Neural progenitor cell (in vitro differentiated cells): ENCODE results near the gene RTRAF.

Experiments used
- CTCF ChIP-seq: fragments of 200-600 bp; sonication (generic); IDR thresholded peaks from 2 replicates; pipeline ENCODE4 v1.5.1; 2017; ENCODE audit warnings: antibody characterized with exemption, mild to moderate bottlenecking
- EZH2 ChIP-seq: fragments of 200-600 bp; sonication (generic); IDR thresholded peaks from 2 replicates; pipeline ENCODE4 v1.6.1; 2017; ENCODE audit warnings: antibody characterized with exemption, mild to moderate bottlenecking, moderate library complexity
- EZH2phosphoT487 ChIP-seq: fragments of 200-600 bp; sonication (generic); IDR thresholded peaks from 2 replicates; pipeline ENCODE4 v1.6.1; 2017; ENCODE audit warnings: antibody characterized with exemption

DNA sequence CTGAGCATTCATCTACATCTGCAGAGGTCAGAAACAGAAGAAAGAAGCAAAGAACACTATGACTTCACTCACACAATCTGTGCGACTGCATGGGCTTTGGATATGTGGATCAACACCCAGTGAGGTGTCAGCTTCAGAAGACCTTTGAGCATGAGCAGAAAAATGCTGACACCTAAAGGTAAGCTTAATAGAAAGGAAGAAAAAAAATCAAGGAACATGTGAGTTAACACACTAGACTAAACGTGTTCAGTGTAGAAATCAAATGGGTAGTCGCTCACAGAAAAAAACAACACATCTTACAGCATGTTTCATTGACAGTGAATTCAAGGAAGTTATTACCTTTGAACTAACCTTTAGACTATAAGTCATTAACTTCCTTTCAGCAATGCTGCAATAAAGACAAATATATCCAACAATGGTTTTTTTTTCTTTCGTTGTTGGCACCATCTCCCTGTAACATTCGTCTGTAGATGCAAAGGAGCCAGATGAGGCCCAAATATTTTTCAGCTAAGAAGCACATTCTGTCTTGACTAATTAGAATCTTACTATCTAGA is 30.9 kb downstream of the RTRAF start:
- TF ChIP-seq CTCF = no peak
- TF ChIP-seq EZH2phosphoT487 = no peak
- TF ChIP-seq EZH2 = no peak
